Activated T-helper 1 cell treated with anti-CD3 and anti-CD28 coated beads, Interleukin-2, amount 50 U/mL, for 16 hours (primary cell): Measurements from ENCODE around the gene ZNF844.
"Not testable (repeated sequence)": the region's sequence is repeated elsewhere in the genome, so short reads cannot be mapped to it uniquely, and the experiment has no call there.

Source experiments
- DNase-seq, 2 donors: peaks; one replicate each; pipeline ENCODE4 v3.0.0-alpha.2; 2020; ENCODE audit warnings: low read depth in 1 of 2, low spot score in 1 of 2

ZNF844 gene

DNA sequence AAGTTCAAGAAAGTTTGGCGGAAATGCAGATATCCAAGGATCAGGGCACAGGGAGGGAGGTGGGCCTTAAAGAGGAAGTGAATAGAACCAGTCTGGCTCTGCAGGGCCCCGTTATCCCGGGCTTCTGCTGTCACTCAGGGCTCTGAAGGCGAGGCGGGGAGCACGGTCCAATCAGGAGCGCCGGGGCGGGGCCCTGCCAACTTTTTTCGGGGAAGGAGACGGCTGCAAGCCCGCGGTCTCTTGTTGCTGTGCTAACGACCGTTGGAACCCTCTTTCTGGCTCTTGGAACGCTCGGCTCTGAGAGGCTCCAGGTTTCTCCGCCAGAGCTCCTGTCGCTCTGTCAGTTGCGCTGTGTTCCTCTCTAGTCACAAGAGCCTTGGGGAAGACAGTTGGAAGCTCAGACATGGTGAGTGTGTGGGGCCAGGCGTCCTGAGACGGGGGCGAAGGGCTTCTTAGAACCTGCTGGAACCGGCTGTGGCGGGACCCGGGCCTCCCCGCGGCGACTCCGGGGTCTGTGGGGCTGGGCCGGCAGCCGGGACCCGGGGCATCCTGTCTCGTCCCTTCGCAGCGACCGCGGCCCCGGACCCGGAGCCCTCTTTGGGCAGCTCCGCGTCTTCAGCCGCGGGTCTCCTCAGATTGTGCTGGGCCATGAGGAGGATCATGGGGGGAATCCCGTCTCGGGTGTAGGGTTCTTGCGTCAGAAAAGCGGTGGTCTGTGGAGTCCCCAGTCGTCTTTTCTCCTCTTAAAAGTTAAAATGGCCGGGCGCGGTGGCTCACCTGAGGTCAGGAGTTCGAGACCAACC, 27.7 kb downstream of the ZNF844 start:
- peak; percentile 8 to 10 for DNase-seq

DNA sequence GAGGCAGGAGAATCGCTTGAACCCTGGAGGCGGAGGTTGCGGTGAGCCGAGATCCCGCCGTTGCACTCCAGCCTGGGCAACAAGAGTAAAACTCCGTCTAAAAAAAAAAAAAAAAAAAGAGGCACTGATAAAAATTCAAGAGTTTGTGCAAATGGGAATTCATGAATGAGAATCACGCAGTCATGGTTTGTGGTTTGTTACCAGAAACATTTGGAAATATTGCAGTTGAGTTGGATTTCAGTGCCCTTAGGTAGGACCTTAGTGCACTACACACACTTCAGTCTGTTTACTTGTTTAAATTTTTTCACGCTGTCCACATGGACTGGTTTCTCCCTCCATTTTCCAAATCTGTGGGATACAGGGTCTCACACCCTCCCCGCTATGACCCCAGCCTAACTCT, 28.4 kb downstream of the ZNF844 start:
- no peak for DNase-seq

DNA sequence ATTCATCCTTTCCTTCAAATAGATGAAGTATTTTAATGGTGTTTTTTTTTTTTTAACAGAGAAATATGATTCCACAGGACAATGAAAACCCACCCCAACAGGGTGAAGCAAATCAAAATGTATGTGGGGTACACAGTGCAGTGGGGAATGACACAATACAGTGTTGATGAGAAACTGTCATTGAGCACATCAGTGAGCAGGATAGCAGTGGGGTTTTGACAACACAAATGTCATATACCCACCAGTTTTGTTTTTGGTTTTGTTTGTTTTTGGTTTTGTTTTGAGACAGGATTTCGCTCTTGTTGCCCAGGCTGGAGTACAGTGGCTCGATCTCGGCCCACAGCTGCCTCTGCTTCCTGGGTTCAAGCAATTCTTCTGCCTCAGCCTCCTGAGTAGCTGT, 29.2 kb downstream of the ZNF844 start:
- DNase-seq = no peak

DNA sequence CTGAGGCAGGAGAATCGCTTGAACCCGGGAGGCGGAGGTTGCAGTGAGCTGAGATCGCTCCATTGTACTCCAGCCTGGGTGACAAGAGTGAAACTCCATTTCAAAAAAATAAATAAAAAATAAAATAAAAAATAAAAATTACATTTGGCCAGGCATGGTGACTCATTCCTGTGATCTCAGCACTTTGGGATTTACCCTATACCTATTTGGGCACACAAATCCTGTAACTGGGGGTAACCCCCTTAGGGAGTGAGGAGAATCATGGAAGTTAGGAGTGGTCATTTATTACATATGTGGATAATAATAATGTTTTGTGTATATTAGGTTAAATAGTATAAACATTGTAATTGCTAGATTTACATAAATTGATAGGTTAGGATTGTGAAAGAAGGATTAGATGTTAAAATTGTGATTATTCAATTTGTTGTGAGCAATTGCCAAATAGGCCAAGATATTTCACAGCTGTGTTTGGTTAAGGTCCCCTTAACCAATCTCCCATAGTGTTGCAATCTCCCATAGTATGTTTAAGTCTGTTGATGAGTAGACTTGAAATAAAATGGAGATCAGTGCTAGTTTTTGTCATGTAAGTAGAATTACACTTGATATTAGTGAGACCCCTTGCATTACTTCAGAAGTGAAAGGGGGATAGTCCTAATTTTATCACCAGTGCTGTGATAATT, 30.7 kb downstream of the ZNF844 start:
- no peak for DNase-seq

DNA sequence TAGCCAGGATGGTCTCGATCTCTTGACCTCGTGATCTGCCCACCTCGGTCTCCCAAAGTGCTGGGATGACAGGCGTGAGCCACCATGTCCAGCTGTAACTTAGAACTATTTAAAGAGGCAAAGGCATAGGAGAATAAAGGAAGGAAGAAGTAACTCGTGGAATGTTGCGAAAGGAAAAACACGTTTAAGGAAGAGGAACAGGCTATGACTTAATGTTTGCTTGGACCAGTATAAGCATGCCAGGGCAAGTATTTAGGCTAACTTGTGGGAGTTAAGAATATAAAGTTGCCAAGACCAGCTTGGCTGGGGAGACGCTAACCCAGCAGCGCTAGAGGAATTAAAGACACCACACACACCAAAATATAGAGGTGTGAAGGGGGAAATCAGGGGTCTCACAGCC, 33.5 kb downstream of the ZNF844 start:
- DNase-seq = no peak

DNA sequence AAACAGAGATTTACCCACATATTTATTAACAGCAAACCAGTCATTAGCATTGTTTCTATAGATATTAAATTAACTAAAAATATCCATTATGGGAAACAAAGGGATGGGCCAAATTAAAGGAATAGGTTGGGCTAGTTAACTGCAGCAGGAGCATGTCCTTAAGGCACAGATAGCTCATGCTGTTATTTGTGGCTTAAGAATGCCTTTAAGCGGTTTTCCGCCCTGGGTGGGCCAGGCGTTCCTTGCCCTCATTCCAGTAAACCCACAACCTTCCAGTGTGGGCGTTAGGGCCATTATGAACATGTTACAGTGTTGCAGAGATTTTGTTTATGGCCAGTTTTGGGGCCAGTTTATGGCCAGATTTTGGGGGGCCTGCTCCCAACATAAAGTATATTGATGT, 39.4 kb downstream of the ZNF844 start:
- not testable (repeated sequence) for DNase-seq

DNA sequence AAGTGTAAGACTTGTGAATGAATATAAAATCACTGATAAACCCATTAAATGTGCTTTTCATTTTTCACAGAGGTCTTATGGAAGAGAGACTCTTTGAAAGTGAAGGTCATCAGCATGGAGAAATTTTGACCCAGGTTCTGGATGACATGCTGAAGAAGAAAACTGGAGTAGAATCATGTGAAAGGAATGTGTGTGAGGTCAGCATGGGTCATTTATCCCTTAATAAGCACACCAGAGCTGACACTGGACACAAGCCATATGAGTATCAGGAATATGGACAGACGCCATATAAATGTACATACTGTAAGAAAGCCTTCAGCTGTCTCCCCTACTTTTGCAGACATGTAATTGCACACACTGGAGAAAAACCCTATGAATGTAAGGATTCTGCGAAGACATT, 46.6 kb downstream of the ZNF844 start:
- no peak for DNase-seq

DNA sequence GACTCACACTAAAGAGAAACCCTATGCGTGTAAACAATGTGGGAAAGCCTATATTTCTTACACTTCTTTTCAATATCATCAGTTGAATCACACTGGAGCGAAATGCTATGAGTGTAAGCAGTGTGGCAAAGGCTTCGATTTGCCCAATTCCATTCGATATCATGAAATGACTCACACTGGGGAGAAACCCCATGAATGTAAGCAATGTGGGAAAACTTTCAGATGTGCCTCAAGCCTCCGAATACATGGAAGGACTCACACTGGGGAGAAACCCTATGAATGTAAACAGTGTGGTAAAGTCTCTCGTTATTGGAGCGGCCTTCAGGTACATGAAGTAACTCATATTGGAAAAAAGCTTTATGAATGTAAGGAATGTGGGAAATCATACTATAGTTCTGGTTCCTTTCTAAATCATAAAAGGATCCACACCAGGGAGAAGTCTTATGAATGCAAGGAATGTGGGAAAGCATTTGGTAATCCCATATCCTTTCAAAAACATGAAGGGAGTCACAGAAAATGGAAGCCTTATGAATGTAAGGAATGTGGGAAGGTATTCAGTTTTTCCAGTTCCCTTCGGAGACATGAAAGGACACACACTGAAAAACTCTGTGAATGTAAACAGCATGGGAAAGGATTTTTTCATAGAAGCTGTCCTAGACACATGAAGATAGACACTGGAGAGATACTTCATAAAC, 47.6 kb downstream of the ZNF844 start:
- no peak for DNase-seq

DNA sequence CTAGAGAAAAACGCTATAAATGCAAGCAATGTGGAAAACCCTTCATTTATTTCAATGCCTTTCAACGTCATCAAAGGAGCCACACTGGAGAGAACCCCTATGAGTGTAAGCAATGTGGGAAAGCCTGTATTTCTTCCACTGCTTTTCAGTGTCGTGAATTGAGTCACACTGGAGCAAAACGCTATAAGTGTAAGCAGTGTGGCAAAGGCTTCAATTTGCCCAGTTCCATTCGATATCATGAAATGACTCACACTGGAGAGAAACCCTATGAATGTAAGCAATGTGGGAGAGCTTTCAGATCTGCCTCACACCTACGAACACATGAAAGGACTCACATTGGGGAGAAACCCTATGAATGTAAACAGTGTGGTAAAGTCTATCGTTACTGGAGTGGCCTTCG, 48.2 kb downstream of the ZNF844 start:
- no peak for DNase-seq

DNA sequence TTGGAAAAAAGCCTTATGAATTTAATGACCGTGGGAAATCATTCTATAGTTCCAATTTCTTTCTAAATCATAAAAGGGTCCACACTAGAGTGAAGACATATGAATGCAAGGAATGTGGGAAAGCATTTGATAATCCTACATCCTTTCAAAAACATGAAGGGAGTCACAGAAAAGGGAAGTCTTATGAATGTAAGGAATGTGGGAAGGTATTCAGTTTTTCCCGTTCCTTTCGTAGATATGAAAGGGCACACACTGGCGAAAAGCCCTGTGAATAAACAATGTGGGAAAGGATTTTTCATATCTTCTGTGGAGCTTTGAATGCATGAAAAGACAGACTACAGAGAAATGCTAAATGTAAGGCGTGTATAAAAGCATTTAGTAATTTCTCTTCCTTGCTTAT, 48.6 kb downstream of the ZNF844 start:
- no peak for DNase-seq

DNA sequence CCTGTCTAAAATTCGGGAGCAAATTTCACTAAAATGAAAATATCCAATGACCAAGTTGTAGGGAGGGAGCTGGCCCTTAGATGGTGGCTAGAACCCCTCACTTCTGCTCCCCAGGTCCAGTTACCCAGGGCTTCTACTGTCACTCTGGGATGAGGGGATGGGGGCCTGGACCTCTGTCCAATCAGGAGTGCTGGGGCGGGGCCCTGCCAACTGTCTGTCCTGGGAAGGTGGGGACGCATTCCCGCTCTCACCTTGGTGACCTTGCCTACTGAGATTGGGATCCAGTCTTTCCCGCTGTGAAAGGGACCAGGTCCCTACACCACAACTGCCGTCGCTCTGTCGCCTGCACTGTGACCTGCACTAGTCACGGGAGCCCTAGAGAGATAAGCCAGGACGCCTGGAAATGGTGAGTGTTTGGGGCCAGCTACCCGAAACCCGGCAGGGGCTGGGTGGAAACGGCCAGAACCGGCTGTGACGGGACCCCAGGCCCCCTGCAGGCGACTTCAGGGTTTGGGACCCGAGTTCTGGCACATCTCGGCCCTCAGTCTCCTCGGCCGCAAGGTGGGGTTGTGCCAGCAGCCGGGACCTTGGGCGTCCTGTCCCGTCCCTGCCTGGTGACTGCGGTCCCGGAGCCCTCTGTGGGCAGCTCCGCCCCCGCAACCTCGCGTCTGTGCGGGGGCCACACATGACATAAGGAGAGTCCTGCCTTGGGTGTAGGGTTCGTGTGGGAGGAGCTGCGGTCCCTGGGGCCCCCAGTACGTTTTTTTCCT, 52.9 kb downstream of the ZNF844 start:
- no peak for DNase-seq

DNA sequence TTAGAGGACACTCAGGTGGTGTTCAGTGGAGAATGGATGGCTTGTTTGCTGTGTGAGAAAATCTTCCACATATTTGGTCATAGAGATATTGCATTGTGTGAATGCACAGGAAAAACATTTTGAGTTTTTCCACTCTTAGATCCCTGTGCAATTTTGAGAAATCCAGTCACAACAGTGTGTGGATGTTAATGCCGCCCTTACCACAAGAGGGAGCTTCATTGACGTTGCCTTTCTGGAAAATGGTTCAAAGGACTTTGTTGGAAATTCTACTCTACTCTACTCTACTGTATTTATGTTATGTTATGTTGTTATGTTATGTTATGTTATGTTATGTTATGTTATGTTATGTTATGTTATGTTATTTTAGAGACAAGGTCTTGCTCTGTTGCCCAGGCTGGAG, 62.2 kb downstream of the ZNF844 start:
- no peak for DNase-seq
